GM18907 (cell line): ENCODE measurements around the gene GSAP.

Experiments
- ATAC-seq: cut with Tn5 transposase; IDR thresholded peaks from one replicate; pipeline ENCODE4 v1.9.1; 2021; ENCODE audit warnings: mild to moderate bottlenecking, moderate library complexity; ENCODE audit not compliant: unreplicated experiment

Gene GSAP

DNA sequence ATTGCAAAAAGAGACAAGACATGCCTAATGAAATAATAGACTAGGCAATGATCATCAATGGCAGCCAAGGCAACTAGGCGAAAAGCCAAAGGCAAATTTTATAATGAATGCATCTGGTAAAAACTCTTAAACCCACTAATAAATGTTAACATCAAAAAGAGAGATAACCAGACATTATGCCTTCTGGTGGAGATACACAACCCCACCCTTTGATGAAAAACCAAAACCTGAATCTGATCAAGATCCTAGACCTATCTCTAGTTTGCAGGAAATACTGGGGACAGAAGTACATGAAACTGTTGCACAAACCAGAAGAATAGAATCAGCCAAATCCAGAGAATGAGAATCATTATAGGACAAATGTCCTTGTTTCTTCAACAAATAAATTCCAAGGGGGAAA is 22.0 kb upstream of the GSAP start:
- ATAC-seq, result no peak

DNA sequence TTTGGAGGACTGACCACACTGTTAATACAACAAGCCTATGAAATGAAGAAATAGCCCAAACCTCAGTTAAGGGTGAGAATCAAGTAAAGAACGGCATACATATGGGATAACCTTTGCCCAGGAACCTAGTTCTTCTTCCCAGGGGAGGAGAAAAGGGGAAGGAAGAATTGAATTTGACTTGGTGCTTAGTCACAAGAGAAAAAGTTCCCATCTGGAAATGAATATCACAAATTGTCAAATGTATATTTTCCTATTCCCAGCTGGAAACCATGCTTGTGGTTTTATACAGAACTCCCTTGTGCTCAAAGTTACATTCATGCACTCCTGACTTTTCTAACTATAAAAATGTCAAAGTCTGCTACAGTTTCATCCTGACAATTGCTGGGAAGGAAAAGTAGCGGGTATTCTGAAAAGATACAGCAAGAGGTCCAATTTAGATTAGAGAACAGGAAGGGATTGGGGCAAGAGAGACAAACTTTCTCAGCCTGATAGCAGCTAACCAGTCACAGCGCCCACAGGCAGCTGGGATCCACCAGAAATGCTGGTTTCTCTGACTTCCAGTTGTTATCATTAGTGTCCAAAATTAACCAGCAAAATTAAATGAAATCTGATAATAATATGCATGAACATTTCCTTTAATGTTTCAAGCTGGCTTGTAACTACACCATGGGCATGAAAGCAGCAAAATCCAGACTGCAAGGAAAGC is 18.6 kb upstream of the GSAP start:
- ATAC-seq, result no peak

DNA sequence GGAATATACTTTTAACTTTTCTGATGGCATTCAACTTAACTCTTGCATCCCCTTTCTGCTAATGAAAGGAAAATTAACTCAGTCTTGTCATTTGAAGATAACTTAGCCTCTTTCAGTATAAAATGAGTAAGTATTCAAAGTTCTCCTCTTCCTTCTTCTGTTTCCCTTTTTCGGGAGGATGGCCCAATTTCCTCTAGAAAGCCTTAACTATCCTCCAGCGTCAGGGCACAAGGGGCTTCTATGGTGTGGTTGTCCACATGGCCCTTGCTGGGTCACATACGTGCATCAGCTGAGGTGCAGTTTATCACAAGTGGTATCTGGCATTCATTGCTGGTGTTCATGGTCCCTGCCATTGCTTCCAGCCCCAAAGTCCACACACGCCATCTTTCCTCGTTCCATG is 17.8 kb upstream of the GSAP start:
- ATAC-seq, result no peak

DNA sequence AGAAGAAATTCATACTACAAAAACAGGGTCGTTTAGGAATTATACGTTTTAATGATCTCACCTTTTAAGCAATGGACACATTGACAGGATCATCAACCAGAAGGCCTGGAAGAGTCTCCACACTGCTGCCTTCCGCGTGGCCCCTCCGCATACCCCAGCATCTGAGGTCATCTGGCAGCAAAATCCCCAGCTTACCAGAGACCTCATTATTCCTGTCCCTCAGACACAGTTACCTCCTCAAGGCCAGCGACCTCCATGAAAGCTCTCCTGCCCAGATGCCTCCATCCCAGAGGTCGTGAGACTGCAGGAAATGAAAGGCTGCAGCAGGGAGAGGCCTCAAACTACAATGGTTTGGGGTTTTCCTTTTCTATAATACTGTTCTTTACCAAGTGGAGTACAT is 14.8 kb upstream of the GSAP start:
- no peak for ATAC-seq

DNA sequence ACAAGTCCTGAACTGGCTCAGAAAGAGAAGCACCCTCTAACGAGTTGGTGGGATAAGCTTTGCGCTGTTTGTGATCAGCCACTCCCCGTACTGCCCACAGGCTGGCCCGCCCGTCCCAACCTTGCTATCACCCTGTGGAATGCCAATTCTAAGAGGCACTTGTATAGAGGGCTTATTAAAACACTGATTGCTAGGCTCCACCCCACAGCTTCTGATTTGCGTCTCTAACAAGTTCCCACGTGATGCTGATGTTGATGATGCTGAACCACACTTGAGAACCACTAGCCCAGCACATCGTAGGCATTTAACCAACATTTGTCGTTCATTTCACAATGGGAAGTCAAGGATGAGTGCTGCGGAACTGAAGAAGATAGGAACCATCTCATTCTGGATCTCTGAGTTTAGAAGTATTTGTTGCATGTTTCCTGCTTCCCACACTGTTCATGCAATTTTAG is 12.7 kb upstream of the GSAP start:
- ATAC-seq, result no peak

DNA sequence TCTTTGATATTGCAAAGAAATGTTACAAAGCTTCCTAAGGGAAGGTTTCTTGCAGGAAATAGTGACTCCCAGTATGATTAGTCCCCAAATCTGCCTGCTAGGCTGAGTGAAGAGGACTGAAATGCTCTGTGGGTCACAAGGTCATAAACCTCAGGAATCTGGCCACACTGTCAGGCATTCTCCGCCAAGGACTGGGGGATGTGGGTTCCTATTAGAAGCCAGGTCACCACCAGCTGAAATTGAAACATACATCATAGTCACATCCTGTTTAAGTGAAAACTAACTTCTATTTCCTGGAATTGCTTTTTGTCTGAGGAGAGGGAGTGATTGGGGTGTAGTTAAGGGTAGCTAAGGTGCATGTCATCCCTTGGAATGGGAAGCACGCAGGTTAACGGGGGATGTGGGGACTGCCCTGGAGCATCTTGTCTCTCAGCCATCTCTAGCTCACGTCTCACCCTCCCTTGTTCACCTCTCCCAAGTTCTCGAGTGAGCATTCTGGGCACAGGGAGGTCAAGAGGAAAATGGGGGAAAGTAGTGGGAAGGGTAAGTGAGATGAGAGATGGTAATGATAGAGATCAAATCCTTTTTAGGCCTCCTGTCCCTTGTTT is 12.0 kb upstream of the GSAP start:
- peak; percentile 61 for ATAC-seq

DNA sequence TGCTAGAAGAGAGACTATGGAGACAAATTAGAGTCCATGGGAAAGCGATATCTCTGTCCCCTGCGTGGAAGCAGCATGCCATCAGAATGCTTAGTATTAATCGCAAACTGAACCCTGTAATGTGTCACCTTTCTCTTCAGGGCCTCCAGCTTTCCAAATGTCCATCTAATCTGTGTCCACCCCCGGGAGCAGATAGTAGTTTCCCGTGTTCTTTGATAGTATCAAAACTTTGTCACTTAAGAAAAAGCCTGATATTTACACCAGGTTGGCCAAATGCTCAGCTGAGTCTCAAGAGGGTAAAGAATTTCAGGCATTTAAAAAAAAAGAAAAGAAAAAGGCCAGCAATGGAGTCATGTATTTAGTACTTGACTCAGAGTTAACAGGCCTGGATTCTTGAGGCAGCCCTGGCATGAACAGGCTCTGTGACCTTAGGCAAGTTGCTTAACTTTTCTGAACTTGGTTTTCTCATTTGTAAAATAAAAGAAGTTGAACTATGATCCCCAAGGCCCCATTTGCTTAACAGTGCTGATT is 10.4 kb upstream of the GSAP start:
- no peak for ATAC-seq

DNA sequence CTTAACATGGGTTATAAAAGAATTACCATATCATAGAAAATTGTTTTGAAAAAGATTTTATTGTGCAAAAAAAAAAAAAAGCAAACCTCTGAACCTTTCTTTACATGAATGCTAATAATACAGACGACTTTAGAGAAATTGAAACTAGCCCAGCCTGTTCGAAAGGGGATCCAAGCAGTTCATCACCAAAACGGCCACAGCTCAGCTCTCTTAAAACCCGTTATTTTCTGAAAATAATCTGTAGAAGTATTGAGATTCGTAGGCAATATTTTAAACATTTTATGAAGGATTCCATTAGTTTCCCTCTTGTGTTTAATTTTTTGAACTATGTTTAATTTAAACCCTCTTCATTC is 9.9 kb upstream of the GSAP start:
- no peak for ATAC-seq

DNA sequence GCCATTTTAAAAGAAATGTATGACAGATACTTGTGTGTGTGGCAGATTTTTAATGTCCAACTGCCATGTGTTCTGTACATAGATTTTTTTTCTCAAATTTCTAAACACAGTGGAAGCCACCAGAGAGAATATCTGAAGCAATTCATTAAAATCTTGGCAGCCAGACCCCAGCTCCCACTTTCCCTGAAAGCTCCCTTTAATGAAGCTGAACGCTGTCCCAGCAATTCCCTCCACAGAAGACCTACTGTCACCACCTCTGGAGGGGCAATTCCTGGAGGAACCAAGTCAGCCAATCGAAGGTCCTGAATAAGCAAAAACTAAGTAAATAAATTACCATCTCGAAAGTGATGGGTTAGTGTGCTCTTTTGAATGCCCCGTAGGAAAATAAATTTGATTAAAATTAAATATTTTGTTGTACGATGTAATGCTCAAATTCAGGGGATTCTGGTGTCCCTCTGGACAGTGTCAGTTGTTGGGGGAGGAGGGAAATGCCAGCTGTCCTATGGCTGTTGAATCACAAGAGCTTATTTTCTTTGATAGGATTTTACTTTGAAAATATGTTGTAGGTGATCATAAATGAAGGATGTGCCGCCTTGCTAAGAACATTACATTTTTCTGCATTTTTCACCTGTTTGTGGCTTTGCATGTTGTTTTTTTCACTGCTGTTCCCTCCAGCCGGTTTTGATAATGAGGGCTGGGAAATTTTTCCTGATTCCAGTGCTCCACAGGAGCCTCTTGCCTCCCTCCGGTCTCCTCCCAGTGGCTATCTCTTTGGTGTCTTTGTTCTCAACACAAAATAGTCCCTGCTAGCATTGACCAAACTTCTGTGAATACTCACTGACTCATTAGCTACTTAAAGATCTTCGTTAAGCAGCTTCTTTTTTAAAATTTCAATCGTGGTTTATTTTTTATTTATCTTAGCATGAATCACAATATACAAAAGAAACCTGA is 9.2 kb upstream of the GSAP start:
- no peak for ATAC-seq

DNA sequence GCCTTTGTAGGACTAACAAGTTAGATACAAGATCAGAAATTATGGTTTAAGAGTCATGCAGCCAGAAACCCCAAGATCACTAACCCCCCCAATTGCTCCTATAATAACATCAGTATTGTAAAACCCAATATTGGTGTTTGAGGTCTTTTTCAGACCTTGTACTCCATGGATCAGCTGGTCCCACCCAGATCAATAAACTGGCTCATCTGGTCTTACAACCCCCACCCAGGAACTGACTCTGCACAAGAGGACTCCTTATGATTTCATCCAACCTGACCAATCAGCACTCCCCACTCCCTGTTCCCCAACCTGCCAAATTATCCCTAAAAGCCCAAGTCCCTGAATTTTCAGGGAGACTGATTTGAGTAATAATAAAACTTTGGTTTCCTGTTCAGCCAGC is 6.4 kb upstream of the GSAP start:
- no peak for ATAC-seq

DNA sequence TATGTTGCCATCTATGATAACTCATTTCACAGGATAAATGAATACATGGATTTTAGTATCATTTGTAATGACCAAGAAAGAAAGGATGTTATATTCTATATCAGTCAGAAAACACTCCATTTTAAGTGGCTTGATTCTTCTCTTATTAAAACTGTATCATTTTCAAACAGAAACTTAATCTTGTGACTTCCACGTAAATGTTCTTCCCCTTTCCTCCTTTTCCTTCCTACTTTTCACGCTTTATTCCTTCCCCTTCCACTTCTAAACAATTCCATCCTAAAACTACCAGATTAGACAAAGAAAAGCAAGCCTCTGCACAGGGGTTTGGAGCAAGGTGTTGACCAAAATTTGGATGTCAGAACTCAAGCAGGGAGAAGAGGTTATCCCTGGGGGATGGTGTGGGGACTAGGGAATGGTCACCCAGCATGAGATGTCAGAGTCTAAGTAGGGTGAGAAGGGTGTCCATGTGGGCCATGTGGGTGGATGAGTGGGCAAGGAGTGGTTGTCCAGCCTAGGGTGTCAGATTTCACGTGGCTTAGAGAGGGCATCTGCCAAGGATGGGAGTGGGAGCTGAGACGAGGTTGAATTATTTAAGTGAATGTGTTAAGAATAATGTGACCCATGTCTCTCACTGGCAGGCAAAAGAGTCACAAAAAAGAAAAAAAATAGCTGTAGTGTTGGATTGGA is 5.0 kb upstream of the GSAP start:
- no peak for ATAC-seq

DNA sequence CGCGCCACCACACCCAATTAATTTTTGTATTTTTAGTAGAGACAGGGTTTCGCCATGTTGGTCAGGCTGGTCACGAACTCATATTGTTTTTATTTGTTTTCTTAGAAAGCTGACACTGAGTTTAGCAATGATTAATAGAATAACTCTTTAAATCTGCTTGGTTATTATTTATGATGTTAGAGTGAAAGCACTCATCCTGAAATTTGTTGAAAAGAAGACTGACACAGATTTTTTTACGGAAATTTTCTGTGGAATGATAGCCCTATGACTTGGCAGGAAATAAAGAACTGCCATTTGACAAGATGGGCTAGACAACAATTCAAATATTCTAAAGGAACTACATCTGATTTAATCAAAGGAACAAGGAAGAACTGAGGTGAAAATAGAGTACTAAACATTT is 4.3 kb upstream of the GSAP start:
- ATAC-seq, result no peak

DNA sequence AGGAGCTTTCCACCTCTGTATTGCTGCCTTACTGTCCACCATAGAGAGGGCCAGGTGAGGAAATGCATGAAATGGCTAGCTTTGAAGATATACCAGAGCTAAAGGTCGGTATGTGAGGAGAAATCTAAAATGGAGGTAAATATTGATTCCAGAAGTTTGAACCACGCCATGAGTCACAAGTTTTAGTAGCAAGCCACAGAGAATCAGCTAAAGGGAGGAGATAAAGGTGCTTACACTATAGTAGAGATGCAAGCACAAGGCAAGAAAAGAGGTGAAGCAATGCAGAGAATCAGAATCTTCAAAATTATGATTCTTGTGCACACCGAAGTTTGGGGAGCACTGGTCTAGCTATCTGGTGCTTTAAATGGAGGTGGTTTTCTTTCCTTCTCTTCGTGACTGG is 3.0 kb upstream of the GSAP start:
- no peak for ATAC-seq

DNA sequence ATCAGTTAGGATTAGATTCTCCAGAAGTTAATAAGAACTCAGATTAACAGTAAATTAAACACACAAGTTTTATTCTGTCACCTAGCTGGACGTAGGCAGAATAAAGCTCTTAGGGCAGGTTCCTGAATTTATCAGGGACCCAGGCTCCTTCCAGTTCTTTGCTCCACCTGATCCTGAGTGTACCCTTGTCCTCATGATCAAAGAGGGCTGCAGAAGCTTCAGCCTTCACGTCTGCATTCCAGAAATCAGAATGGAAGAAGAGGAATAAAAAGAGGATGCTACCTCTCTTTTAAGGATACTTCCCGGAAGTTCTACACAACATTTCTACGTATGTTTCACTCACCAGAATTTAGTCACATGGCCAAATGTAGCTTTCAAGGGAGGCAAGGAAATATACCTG is 1.7 kb upstream of the GSAP start:
- ATAC-seq, result no peak

DNA sequence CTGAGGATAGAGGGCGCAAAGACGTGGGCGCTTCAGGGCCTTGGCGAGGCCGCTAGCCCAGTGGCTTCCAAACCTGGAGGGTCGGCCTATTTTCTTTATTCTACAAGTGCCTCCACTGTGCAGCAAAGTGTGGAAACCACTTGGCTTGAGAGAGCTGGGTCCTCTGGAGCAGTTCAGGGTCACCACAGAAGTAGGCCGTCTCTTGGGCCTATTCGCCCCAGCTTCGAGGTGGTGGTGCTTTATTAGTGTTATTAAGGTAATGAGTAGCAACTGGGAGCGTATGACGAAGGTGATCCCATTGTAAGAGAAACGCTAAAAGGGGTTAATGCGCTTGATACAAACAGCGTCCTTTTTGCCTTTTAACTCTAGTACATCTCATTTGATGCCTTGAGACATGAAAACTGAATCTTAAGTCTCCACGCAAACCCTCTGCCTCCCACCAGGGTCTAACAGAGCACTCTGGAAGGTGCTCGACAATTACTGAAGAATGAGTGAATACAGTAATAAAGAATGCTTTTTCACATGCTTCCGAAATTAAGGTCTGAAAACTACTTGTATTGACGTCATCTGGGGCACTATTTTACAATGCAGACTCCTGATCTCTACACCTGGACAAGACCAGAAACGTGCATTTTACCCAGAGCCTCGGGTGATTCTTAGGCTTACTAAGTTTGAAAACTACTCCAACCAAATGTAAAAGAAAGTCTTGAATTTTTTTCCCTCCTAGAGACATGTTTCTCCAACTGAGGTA is 647 bp upstream of the GSAP start:
- peak; percentile 2 for ATAC-seq

DNA sequence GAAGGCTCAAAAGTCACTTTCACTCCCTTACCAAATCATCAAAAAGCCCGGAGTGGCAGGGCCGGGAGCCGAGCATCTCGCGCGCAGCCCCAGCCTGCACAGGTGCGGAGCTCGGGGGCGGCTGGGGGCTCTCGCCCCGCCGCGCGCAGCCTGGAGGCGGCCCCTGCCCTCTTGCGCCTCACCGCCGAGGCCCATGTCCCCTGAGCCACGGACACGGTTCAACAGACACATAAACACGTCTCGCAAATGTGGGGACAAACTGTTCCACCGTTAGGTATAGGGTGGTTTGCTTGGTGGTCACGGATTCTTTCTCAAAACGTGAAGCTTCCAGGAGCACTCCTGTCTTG is 700 bp downstream of the GSAP start:
- ATAC-seq, result peak; percentile 43

DNA sequence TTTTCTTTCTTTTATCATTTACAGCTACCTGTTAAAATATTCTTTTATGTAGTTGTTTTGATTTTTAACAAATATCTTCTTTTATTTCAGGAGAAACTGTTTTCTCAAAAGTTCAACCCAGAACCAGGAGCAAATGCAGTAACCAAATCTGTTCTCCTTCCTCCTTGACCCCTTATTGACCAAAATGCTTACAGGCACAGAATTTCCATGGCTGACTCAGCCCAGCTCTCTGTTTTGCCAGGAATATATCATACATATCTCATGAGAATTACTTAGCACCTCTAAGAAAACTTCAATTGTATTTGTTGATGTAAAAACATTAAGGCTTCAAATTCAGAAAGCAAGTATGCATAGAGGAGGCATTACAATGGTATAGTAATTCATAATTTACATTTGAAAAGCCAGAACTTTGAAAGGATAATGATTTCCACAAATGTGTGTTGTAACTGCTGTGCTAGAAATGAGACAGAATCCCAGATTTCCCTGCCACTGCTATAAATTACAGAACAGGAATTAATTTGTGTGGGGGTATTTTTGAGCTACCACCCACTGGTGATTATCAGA is 2.2 kb downstream of the GSAP start:
- ATAC-seq, result no peak

DNA sequence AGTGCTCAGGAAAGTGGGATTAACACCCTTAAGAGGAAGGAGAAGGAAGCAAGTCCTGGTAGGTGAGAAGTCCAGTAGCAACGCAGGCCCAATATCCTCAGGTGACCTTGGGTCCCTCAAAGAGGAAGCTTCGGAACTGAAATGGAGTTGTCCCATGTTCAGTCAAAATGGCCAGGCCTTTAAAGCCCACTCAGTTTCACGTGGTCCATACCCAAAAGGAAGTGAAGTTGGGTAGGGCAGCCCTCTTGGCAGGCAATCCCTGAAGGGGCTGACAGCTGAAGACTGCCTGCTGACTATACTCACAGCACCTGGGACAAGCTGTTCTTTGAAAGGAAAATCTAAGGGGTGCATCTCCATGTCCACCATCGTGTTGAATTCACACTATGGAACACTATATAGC is 3.0 kb downstream of the GSAP start:
- no peak for ATAC-seq

DNA sequence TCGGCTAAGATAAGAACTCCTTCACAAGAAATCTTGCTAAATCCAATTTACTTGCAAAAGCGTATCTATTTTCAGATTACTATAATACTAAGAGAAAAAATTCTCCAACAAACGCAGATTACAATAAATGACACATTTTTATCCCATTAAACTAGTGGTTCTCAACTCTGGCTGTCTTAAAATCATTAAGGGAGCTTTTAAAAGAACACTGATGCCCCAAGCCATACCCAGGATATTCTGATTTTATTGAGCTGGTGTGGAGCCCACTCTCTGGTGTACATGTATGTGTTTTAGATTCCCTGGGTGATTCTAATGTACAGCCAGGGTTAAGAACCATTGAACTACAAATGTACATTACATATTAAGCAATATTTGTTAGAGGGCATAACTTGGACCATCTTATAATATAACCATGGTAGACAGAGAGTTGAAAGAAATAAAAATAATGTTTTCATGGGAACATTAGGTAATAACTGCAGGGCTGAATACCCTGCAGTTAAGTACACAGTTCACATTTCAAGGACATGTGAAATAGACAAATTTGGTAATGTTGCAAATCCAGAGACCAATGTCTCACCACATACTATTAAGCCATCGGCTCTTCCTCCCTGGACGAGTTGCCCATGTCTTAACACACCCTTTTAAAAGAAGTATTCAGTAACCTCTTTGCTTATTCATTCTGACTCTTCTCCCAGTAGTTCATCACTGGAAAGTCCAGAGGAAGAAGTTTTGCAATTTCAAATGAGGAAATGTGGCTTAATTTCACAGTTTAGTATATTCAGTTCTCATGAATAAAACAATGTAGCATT is 6.2 kb downstream of the GSAP start:
- ATAC-seq, result no peak
